H1 (cell line): ENCODE data around the gene QRICH2. TPM values are rescaled to one million over a fixed set of nuclear protein-coding genes. Genes with fewer than 3 reads are reported as not detected.

Experiments used
- ATF3 ChIP-seq: IDR thresholded peaks from 2 replicates; pipeline ENCODE4 v1.6.1; 2011; ENCODE audit warnings: low read depth, mild to moderate bottlenecking, low read length; ENCODE audit not compliant: insufficient read depth
- CBX5 ChIP-seq: fragments of 300-800, 300-1000 bp; sonication (generic); IDR thresholded peaks from 2 replicates; pipeline ENCODE4 v1.7.1; 2016; ENCODE audit warnings: antibody characterized with exemption, low read length, low read depth
- CHD1 ChIP-seq: IDR thresholded peaks from 2 replicates; pipeline ENCODE4 v1.6.1; 2012; ENCODE audit warnings: low read depth, low read length, improper control_type of control experiment
- EZH2 ChIP-seq: fragments of 200-600 bp; sonication (generic); IDR thresholded peaks from 2 replicates; pipeline ENCODE4 v1.7.1; 2012; ENCODE audit warnings: low read depth, mild to moderate bottlenecking, moderate library complexity, low read length, inconsistent platforms; ENCODE audit not compliant: severe bottlenecking
- MAFK ChIP-seq: IDR thresholded peaks from 2 replicates; pipeline ENCODE4 v1.6.1; 2012; ENCODE audit warnings: low read depth, mild to moderate bottlenecking, improper control_type of control experiment, low read length
- MAX ChIP-seq: IDR thresholded peaks from 2 replicates; pipeline ENCODE4 v1.6.1; 2012; ENCODE audit warnings: inconsistent platforms
- SIX5 ChIP-seq: IDR thresholded peaks from 2 replicates; pipeline ENCODE4 v1.6.1; 2011; ENCODE audit warnings: mild to moderate bottlenecking, low read depth, low read length
- SP1 ChIP-seq: IDR thresholded peaks from 2 replicates; pipeline ENCODE4 v1.6.1; 2011; ENCODE audit warnings: low read depth, low read length
- TAF7 ChIP-seq: optimal IDR thresholded peaks from 2 replicates; pipeline ENCODE3; 2011; ENCODE audit warnings: low read depth, mild to moderate bottlenecking, inconsistent platforms, low read length, moderate library complexity, borderline replicate concordance
- TBP ChIP-seq: IDR thresholded peaks from 2 replicates; pipeline ENCODE4 v1.6.1; 2011; ENCODE audit warnings: low read depth, low read length, improper control_type of control experiment
- polyA plus RNA-seq, 7 experiments: library from polyadenylated mRNA; depleted of rRNA in 3 of 7; stranded (reverse) in 5 of 7; unstranded in 2 of 7; fragments of >200 nt in 5 of 7; fragments of 200-250 nt in 2 of 7; gene quantifications; 1 replicate in 5 of 7; 2 replicates in 1 of 7; 4 replicates in 1 of 7; pipeline versions ENCODE4 v1.2.1 to v1.2.3, GENCODE V29; 2011 to 2013; ENCODE audit warnings: missing spikeins in 2 of 7, mixed read lengths in 2 of 7
- total RNA-seq: library from RNA; stranded (reverse); fragmentation: NEBNext Ultra II Directional; extraction: Animal tissue kit (Norgen Biotek cat#: 25700); gene quantifications from 2 replicates; pipeline ENCODE4 v1.2.1, GENCODE V29; 2021

Gene QRICH2
- total and polyA plus RNA-seq, 2 of the 8 experiments (the other 6 are each of a cell fraction or from before 2014, with no cell fraction given) = 2.8 to 3.8 TPM

- TF ChIP-seq TAF7 (no peak), EZH2 (no peak), MAFK (no peak), TBP (no peak), SIX5 (no peak), SP1 (no peak), MAX (no peak), ATF3 (no peak), CHD1 (no peak), CBX5 (no peak)
These were observed 46.8 kb upstream of the QRICH2 start (continued) for GRCh38 chr17:76354747-76355310.
